K562 (cell line): Measurements from ENCODE around the gene GLIPR1L2. TPM values are rescaled to one million over a fixed set of nuclear protein-coding genes. Genes with fewer than 3 reads are reported as not detected.
"Not testable (repeated sequence)": the region's sequence is repeated elsewhere in the genome, so short reads cannot be mapped to it uniquely, and the experiment has no call there.

Experiments
- ATAC-seq: fragments of 200-7000 bp; cut with Tn5 transposase; 3 replicates; pipeline ENCODE4 v1.9.1; 2020; ENCODE audit warnings: moderate library complexity
- BruUV-seq: library from RNA; stranded (reverse); fragments of 400-500 nt; replicated peaks from 2 replicates; lab custom pipeline; 2021; lab: Mats Ljungman, UMichigan
- CTCF ChIA-PET: fragments of 300-600 bp; formaldehyde crosslinking; extraction: SDS; loops from one replicate; lab custom pipeline; 2021; ENCODE audit warnings: low intra/inter-chr PET ratio; lab: Yijun Ruan, JAX
- POLR2A ChIA-PET: fragments of 300-600, 350-650 bp; sonication (Branson Sonifier 250); formaldehyde crosslinking; extraction: SDS; loops from one replicate; lab custom pipeline; 2021; ENCODE audit warnings: antibody characterized with exemption, inconsistent platforms; lab: Yijun Ruan, JAX
- DNase-seq, 4 experiments: peaks; one replicate each; pipeline versions ENCODE4 v3.0.0 to v3.0.0-alpha.2; 2011 to 2018; ENCODE audit warnings: low spot score in 3 of 4, mixed read lengths in 3 of 4; ENCODE audit errors: extremely low read depth in 1 of 4
- FAIRE-seq: peaks from 2 replicates; lab custom pipeline; 2011; peaks lifted over from hg19 to GRCh38; lab: Jason Lieb, UNC
- H2AFZ ChIP-seq: 2 replicates; pipeline ENCODE4 v1.6.0; 2011; ENCODE audit warnings: low read depth, low read length, control low read depth, inconsistent platforms
- H3K27ac ChIP-seq: fragments of 200-600 bp; 3 replicates; pipeline ENCODE4 v1.8.0; 2011; ENCODE audit warnings: low read depth, mild to moderate bottlenecking, control low read depth, inconsistent platforms, low read length, moderate library complexity, mixed read lengths; ENCODE audit errors: extremely low read depth
- H3K27me3 ChIP-seq, 2 experiments: fragments of 300-600 bp in 1 of 2; 2 replicates in 1 of 2; 3 replicates in 1 of 2; pipeline versions ENCODE4 v1.6.0 to v1.8.0; 2011; ENCODE audit warnings: inconsistent platforms in 2 of 2, low read length in 2 of 2, mild to moderate bottlenecking in 1 of 2, mixed read lengths in 1 of 2, moderate library complexity in 1 of 2; ENCODE audit not compliant: control insufficient read depth in 2 of 2, insufficient read depth in 2 of 2
- H3K36me3 ChIP-seq: fragments of 300-600 bp; 3 replicates; pipeline ENCODE4 v1.8.0; 2011; ENCODE audit warnings: mild to moderate bottlenecking, low read length, inconsistent platforms; ENCODE audit not compliant: control insufficient read depth, insufficient read depth
- H3K4me1 ChIP-seq, 2 experiments: fragments of 200-600 bp in 1 of 2; replicated peaks in 1 of 2; 2 replicates in 1 of 2; 3 replicates in 1 of 2; pipeline versions ENCODE4 v1.5.1 to v1.8.0; 2011; ENCODE audit warnings: inconsistent platforms in 2 of 2, low read length in 2 of 2, mild to moderate bottlenecking in 1 of 2, mixed read lengths in 1 of 2, moderate library complexity in 1 of 2; ENCODE audit not compliant: control insufficient read depth in 2 of 2, insufficient read depth in 2 of 2
- H3K4me2 ChIP-seq: 2 replicates; pipeline ENCODE4 v1.6.1; 2011; ENCODE audit warnings: low read length, control low read depth, inconsistent platforms, mixed read lengths; ENCODE audit not compliant: insufficient read depth
- H3K4me3 ChIP-seq: fragments of 200-600 bp; sonication (generic), shearing (Covaris generic); 2 replicates; pipeline ENCODE4 v1.5.1; 2016; ENCODE audit warnings: control low read depth, inconsistent platforms
- H3K79me2 ChIP-seq: fragments of 200-600 bp; 3 replicates; pipeline ENCODE4 v1.8.0; 2011; ENCODE audit warnings: low read length, inconsistent platforms; ENCODE audit not compliant: control insufficient read depth, insufficient read depth
- H3K9ac ChIP-seq, 2 experiments: 2 replicates each; pipeline versions ENCODE4 v1.6.0 to v1.6.1; 2011; ENCODE audit warnings: low read depth in 2 of 2, low read length in 2 of 2, control low read depth in 1 of 2, inconsistent platforms in 1 of 2, mild to moderate bottlenecking in 1 of 2, mixed read lengths in 1 of 2; ENCODE audit not compliant: insufficient read depth in 1 of 2
- H3K9me1 ChIP-seq: one replicate; pipeline ENCODE4 v1.6.0; 2011; ENCODE audit warnings: inconsistent platforms, mild to moderate bottlenecking, low read length, moderate library complexity; ENCODE audit not compliant: control insufficient read depth, insufficient read depth
- H3K9me3 ChIP-seq: replicated peaks from 2 replicates; pipeline ENCODE4 v1.5.1; 2011; ENCODE audit warnings: low read depth, low read length, inconsistent platforms; ENCODE audit not compliant: control insufficient read depth, insufficient read depth
- H4K20me1 ChIP-seq: replicated peaks from 2 replicates; pipeline ENCODE4 v1.6.1; 2011; ENCODE audit warnings: low read length, inconsistent platforms, mixed read lengths; ENCODE audit not compliant: control insufficient read depth, insufficient read depth
- KLF1 ChIP-seq: fragments of 450-650 bp; IDR thresholded peaks from 2 replicates; pipeline ENCODE4 v1.6.1; 2016; ENCODE audit warnings: missing genetic modification characterization, missing compliant biosample characterization
- MCM2 ChIP-seq: fragments of 450-650 bp; IDR thresholded peaks from 2 replicates; pipeline ENCODE4 v1.6.1; 2017; ENCODE audit warnings: low read depth, mild to moderate bottlenecking
- PRMT5 ChIP-seq: sonication (generic); formaldehyde crosslinking; IDR thresholded peaks from 2 replicates; pipeline ENCODE4 v1.5.0; 2020; ENCODE audit warnings: missing genetic modification reagents
- ZBTB7A ChIP-seq: IDR thresholded peaks from 2 replicates; pipeline ENCODE4 v1.6.1; 2011; ENCODE audit warnings: low read depth, mild to moderate bottlenecking, low read length, moderate library complexity, borderline replicate concordance; ENCODE audit not compliant: control insufficient read depth
- WGBS: fragments of 100-300 bp; shearing (Covaris generic); methylation state at CpG from one replicate; pipeline ENCODE4 v1.1.6; 2016; ENCODE audit warnings: low coverage, mixed read lengths; ENCODE audit not compliant: insufficient coverage; ENCODE audit errors: missing lambda C conversion rate; 5-methylcytosine and 5-hydroxymethylcytosine counted together
- in situ Hi-C: fragments of 300-500 bp; cut with MboI; formaldehyde crosslinking; loops from 4 replicates; pipeline ENCODE4 v1.15.0; 2018; ENCODE audit warnings: inconsistent platforms, mixed read lengths
- intact Hi-C: fragments of 100-400 bp; cut with micrococcal nuclease; formaldehyde crosslinking; loops from 2 replicates; pipeline ENCODE4 v1.14.2; 2022
- polyA plus RNA-seq, 8 experiments: library from polyadenylated mRNA; depleted of rRNA in 4 of 8; stranded (reverse) in 5 of 8; unstranded in 3 of 8; fragments of >200 nt; fragmentation: Nextera tagmentation in 2 of 8; fragmentation: Illumina TruSeq in 1 of 8; extraction: Ambion mirVana in 2 of 8; extraction: Trizol in 1 of 8; gene quantifications; 2 replicates each; pipeline versions ENCODE4 v1.2.1 to v1.2.3, GENCODE V29; 2011 to 2014; ENCODE audit warnings: inconsistent platforms in 1 of 8, missing spikeins in 1 of 8
- total RNA-seq, 7 experiments: library from RNA; depleted of rRNA in 6 of 7; stranded (reverse); fragments of >200 nt in 6 of 7; fragmentation: Illumina TruSeq in 2 of 7; extraction: Trizol in 2 of 7; gene quantifications; 2 replicates each; pipeline versions ENCODE4 v1.2.1 to v1.2.3, GENCODE V29; 2011 to 2021; ENCODE audit warnings: low replicate concordance in 1 of 7
- TF ChIP-seq, protein P1 (sequence below), 2 experiments: fragments of 450-650 bp; IDR thresholded peaks; 2 replicates each; pipeline ENCODE4 v1.6.1; 2016; ENCODE audit warnings: mild to moderate bottlenecking in 2 of 2, borderline replicate concordance in 1 of 2, low read depth in 1 of 2, moderate library complexity in 1 of 2

GLIPR1L2 gene
- total and polyA plus RNA-seq, 9 of the 15 experiments (the other 6 are each of a cell fraction or from before 2014, with no cell fraction given) = not detected

DNA sequence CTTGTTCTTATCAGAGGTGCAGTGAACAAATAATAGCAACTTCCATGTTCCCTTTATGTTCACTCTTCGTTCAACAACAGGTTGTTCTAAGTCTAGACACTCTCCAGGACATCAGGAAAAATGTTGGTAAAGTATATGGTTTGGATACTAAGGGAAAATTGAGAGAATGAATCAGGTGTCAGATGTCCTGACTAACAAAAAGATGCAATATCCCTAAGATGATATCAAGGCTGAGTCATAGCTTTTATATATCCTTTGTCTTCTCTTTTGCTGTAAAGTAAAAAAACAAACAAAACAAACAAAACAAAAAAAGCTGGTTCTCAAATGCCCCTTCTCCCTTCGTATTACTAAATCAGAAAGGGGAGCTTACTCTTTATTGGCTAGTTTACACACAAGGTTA is 45.4 kb upstream of the GLIPR1L2 start:
- Histone ChIP-seq H3K4me2 (no peak overlapping the region), H3K36me3 (no peaks in the 10 kb centered on the region), H3K27ac (no peak overlapping the region), H2AFZ (no peak overlapping the region), H3K4me1 (no peaks in the 10 kb centered on the region), H3K4me3 (no peak overlapping the region), H3K9ac (no peak overlapping the region), H3K9me1 (no peaks in the 10 kb centered on the region), H3K27me3 (no peaks in the 10 kb centered on the region), H3K79me2 (no peaks in the 10 kb centered on the region), H3K9me3 (no peaks in the 10 kb centered on the region), H4K20me1 (no peaks in the 10 kb centered on the region)
- 12% methylated on average over 2 of the region's 2 CpGs for WGBS
- in situ Hi-C loops (loop anchor here (25.0 kb wide), 1 partner anchor 692 kb away; the partner anchor contains the start of gene PHLDA1), intact Hi-C loops (no loop called here)
- CTCF ChIA-PET = no interaction called here
- TF ChIP-seq PRMT5 (CRISPR knock-in tag) = no peak
- no peak for TF ChIP-seq MCM2
- TF ChIP-seq, protein P1, sequence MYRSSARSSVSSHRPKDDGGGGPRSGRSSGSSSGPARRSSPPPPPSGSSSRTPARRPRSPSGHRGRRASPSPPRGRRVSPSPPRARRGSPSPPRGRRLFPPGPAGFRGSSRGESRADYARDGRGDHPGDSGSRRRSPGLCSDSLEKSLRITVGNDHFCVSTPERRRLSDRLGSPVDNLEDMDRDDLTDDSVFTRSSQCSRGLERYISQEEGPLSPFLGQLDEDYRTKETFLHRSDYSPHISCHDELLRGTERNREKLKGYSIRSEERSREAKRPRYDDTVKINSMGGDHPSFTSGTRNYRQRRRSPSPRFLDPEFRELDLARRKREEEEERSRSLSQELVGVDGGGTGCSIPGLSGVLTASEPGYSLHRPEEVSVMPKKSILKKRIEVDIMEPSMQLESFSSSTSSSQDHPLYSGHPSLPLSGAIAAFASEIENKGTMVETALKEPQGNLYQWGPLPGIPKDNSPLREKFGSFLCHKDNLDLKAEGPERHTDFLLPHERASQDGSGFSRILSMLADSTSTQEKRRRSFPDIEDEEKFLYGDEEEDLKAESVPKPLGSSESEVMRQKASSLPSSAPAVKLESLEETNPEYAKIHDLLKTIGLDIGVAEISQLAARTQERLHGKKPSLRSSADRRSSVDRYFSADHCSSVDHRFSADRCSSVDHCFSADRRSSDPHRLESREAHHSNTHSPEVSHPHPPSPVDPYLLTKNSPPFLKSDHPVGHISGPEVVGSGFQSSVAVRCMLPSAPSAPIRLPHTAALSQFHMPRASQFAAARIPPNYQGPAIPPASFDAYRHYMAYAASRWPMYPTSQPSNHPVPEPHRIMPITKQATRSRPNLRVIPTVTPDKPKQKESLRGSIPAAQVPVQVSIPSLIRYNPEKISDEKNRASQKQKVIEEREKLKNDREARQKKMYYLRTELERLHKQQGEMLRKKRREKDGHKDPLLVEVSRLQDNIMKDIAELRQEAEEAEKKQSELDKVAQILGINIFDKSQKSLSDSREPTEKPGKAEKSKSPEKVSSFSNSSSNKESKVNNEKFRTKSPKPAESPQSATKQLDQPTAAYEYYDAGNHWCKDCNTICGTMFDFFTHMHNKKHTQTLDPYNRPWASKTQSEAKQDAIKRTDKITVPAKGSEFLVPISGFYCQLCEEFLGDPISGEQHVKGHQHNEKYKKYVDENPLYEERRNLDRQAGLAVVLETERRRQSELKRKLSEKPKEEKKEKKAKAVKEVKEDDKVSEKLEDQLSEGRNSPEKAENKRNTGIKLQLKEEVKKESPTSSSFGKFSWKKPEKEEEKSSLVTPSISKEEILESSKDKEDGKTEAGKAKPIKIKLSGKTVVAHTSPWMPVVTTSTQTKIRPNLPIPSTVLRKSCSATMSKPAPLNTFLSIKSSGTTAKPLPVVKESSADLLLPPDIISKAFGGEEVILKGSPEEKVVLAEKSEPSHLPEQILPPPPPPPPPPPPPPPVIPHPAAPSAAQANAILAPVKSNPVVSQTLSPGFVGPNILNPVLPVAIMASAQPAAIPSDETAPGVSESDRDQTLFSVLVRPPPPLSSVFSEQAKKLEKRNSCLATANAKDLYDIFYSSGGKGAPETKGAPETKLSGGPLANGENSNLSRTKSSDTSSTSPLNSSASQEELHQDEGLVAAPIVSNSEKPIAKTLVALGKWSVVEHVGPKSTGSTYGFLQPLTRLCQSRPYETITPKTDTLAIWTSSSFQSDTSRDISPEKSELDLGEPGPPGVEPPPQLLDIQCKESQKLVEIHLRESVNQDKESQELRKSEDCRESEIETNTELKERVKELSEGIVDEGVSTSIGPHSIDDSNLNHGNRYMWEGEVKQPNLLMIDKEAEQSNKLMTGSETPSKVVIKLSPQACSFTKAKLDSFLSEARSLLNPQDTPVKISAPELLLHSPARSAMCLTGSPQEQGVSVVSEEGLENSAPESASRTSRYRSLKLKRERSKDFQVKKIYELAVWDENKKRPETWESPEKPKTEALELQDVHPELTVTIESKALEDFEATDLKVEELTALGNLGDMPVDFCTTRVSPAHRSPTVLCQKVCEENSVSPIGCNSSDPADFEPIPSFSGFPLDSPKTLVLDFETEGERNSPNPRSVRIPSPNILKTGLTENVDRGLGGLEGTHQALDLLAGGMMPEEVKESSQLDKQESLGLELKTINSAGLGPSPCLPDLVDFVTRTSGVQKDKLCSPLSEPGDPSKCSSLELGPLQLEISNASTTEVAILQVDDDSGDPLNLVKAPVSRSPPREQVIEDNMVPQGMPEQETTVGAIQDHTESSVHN (IDR thresholded peaks at IDR 0.05; ENCODE audit: borderline replicate concordance in 1 of 2, low read depth in 1 of 2) = no peak
- no peak for TF ChIP-seq ZBTB7A
- no peak for TF ChIP-seq KLF1 (tag)
- no peak for DNase-seq
- FAIRE-seq = no peak
- POLR2A ChIA-PET = interaction anchor here (0.6 kb wide), 2 partner anchors 374 to 391 kb away, joined by 3 to 4 read pairs; no protein-coding TSS in a partner anchor
- no TSS peak for BruUV-seq
- no peak for ATAC-seq

DNA sequence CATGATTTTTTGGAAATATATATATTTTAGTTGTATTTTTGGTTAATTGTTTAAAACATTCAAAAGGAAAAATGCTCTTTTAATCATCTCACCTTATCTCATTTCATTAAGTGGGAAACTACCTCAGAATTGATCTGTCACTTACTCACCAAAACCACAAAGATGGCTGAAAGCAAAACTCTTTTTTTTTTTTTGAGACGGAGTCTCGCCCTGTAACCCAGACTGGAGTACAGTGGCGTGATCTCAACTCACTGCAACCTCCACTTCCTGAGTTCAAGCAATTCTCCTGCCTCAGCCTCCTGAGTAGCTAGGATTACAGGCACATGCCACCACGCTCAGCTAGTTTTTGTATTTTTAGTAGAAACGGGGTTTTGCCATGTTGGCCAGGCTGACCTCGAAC is 44.7 kb upstream of the GLIPR1L2 start:
- H3K9me3 ChIP-seq, H2AFZ ChIP-seq, intact Hi-C loops, H3K4me3 ChIP-seq, H3K79me2 ChIP-seq, BruUV-seq, H3K36me3 ChIP-seq, H3K27ac ChIP-seq, ATAC-seq, H3K9me1 ChIP-seq, H3K4me1 ChIP-seq, H3K4me2 ChIP-seq, H3K27me3 ChIP-seq, DNase-seq, FAIRE-seq, H3K9ac ChIP-seq, H4K20me1 ChIP-seq, CTCF ChIA-PET: not testable (repeated sequence)
- 2% methylated on average over 6 of the region's 6 CpGs for WGBS
- in situ Hi-C loops = loop anchor here (25.0 kb wide), 1 partner anchor 691 kb away; the partner anchor contains the start of gene PHLDA1
- POLR2A ChIA-PET = interaction anchor here (0.6 kb wide), 1 partner anchor 390 kb away, joined by 4 read pairs; no protein-coding TSS in a partner anchor
